GM19193 (cell line): Measurements from ENCODE around the gene SLC1A5.

Source experiments
- POLR2A ChIP-seq: IDR thresholded peaks from 4 replicates; pipeline ENCODE4 v1.6.1; 2011; ENCODE audit not compliant: insufficient read depth, insufficient read length; ENCODE audit errors: extremely low read depth

The SLC1A5 gene

DNA sequence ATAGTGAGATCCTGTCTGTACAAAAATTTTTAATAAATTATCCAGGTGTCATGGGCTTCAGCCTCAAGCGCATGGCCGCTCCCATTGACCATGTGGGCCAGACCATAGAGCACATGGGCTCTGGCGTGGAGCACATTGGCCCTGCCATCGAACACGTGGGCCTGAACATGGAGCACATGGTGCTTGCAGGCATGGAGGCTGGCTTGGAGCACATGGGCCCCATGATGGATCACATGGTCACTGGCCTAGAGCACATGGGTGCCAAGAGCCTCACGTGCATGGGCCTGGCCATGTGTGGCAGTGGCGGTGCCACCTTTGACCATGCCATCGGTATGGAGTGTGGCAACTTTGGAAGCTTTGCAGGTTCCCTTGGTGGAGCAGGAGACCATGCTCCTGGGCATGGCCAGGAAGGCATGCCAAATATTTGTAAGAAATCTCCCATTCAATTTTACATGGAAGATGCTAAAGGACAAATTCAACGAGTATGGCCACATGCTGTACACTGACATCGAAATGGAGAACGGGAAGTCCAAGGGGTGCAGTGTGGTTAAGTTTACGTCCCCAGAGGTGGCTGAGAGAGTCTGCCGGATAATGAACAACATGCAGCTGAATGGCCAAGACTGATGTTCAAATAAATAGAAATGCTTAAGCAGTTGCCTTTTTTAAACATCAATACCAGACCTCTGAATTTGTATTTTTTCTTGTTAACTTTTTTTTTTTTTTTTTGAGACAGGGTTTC lies 21.3 kb upstream of the SLC1A5 start:
- no peak for TF ChIP-seq POLR2A

DNA sequence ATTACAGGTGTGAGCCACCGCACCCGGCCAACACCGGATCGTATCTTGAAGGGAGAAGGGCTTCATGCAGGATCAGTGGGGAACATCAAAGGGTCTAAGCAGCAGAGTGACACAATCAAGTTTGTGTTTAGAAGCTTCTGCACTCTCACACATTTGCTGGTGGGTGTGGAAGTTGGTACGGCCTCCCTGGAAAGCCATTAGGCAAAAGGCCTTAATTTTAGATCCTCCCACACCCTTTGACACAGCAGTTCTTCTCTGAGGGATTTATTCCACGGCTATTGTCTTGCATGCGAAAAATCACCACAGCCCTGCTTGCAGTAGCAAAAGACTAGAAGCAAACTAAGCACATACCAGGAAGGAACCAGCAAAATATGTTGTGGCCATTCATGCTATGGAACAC lies 18.3 kb upstream of the SLC1A5 start:
- TF ChIP-seq POLR2A = no peak

- no peak for TF ChIP-seq POLR2A
Measured at GRCh38 chr19:46803555-46803954, 15.2 kb upstream of the SLC1A5 start.

GRCh38 chr19:46802152-46802551 lies 13.8 kb upstream of the SLC1A5 start:
- TF ChIP-seq POLR2A = no peak

DNA sequence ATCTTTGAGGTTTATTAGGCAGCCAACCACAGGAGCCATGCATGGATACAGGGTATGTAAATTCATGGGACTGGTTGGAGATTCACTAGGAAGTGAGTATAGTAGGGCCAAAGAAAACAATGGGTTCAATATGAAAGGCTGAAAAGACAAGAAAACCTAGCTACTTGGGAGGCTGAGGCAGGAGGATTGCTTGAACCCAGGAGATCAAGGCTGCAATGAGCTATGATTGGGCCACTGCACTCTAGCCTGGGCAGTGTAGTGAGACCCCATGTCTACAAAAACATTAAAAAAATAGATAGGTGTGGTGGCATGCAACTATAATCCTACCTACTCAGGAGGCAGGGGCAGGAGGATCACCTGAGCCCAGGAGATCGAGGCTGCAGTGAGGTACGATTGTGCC lies 10.3 kb upstream of the SLC1A5 start:
- no peak for TF ChIP-seq POLR2A

DNA sequence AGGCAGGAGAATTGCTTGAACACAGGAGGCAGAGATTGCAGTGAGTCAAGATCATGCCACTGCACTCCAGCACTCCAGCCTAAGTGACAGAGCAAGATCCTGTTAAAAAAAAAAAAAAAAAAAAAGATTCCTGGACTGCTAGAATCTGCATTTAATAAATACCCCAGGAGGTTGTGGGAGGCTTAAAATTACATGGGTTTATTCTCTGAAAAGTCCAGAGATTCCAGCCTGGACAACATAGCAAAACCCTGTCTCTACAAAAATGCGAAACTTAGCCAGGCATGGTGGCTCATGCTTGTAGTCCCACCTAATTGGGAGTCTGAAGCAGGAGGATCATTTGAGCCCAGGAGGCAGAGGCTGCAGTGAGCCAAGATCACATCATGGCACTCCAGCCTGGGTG lies 9.5 kb upstream of the SLC1A5 start:
- no peak for TF ChIP-seq POLR2A

- no peak for TF ChIP-seq POLR2A
Measured at GRCh38 chr19:46791944-46792343, 3.5 kb upstream of the SLC1A5 start.

- no peak for TF ChIP-seq POLR2A
Measured at GRCh38 chr19:46789371-46789770, 977 bp upstream of the SLC1A5 start.

- TF ChIP-seq POLR2A = no peak
Measured at GRCh38 chr19:46788968-46789338, 559 bp upstream of the SLC1A5 start.

DNA sequence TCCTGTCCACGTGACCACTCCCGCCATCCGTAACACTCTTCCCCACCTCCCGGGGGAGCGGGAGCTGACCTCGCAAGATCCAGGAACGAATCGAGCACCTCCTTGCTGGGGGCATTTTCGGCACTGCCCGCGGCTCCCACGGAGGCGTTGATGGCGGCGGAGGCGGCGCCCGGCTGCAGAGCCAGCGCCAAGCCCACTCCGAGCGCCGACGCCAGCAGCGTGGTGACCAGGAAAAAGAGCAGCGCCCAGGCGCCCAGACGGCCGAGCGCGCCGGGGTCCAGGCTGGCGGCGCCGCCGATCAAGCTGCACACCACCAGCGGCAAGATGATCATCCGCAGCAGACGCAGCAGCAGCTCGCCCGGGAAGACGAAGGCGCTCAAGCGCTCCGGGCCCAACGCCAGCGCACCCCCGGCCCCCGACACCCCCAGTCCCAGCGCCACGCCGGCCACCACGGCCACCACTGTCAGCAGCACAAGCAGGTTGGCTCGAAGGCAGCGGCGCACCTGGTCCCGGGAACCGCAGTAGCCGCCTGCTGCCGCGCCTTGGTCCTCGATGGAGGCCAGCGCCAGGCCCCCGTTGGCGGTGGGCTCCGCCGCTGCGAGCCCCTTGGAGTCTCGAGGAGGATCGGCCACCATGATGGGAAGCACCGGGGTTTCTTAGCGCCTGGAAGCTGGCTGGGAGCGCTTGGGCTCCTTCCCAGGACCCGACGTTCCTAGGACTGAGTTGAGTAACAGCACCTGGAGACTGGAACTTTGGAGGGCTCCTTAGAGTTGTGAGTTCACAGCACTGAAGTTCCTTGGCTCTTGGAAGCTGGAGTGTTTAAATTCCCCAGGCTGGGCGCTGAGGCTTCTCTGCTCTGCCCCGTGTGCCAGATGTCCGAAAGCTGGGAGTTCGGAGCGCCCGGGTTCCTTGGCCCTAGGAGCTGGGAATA lies 798 bp downstream of the SLC1A5 start:
- TF ChIP-seq POLR2A = no peak

GRCh38 chr19:46787040-46787330 lies 1.4 kb downstream of the SLC1A5 start:
- no peak for TF ChIP-seq POLR2A

DNA sequence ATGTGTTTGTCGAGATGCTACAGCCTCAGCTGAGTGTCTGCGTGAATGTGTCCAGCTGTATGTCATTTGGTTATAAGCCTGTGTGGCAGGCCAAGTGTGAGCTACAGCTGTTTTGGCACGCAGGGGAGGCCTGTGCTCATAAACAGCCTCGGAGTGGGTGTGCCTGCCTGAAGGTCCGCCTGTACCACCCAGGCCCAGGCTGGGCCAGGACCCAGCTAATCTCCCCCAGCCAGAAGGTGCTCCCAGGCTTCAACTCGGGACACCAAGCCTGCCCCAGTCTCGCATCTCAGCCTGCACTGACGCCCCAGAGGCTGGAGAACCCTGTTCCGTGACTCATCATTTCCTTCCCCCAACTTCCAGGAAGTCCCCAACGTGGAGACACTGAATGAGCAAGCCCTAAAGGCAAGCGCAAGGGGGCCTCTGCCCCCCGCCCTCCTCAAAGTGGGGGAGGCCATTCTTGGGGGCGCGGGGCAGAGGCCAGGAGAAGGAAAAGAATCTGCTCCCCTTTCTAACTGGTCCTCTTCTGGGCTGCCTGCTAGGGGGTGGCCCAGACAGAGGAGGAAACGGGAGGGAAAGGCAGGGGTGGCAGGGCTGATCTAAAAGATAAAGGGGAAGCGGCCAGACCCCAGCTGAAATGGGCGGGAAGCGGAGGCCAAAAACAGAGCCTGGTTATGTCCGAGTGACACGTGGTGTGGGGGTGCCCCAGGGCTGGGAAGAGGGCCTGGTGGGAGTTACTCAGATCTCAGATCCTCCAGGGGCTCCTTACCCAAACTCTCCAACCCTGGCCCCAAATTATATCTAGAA lies 2.0 kb downstream of the SLC1A5 start:
- peak; percentile 55 for TF ChIP-seq POLR2A

- no peak for TF ChIP-seq POLR2A
Measured at GRCh38 chr19:46785980-46786235, 2.5 kb downstream of the SLC1A5 start.

DNA sequence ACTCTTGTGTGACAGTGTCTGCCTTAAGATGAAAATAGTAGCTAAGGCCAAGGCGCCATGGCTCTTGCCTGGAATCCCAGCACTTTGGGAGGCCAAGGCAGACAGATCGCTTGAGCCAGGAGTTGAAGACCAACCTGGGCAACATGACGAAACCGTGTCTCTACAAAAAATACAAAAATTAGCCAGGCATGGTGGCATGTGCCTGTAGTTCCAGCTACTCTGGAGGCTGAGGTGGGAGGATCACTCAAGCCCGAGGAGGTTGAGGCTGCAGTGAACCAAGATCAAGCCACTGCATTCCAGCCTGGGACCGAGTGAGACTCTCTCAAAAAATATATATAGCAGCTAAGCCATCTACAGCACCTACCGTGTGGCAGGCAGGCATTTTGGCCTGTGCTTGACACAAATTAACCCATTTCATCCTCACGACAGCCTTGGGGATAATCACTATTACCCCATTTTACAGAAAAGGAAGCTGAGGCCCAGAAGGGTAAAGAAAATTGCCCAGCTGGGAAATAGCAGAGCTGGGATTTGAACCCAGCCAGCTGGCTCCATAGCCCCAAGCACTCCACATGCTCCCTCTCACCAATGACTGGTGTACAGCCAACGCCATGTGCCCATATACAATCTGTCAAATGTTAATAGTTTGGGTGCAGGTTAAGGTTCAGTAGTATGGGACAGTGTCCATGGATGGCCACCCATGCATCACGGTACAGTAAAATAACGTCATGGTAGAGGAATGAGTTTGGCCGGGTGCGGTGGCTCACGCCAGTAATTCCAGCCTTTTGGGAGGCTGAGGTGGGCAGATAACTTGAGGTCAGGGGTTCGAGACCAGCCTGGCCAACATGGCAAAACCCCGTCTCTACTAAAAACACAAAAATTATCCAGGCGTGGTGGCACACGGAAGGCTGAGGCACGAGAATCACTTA lies 3.1 kb downstream of the SLC1A5 start:
- TF ChIP-seq POLR2A = no peak
